NCI-H2227 treated with DMSO at 0.1 percent for 48 hours (cell line): ENCODE measurements around the gene KIF1B.
"Not testable (repeated sequence)": the region's sequence is repeated elsewhere in the genome, so short reads cannot be mapped to it uniquely, and the experiment has no call there.

ENCODE experiments used
- DNase-seq: peaks from one replicate; lab custom pipeline; 2025; lab: John Stamatoyannopoulos, UW

Gene KIF1B

DNA sequence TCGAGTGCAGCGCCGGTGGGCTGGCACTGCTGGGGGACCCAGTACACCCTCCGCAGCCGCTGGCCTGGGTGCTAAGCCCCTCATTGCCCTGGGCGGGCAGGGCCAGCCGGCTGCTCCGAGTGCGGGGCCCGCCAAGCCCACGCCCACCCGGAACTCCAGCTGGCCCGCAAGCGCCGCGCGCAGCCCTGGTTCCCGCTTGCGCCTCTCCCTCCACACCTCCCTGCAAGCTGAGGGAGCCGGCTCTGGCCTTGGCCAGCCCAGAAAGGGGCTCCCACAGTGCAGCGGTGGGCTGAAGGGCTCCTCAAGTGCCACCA is 216.1 kb downstream of the KIF1B start:
- not testable (repeated sequence) for DNase-seq

DNA sequence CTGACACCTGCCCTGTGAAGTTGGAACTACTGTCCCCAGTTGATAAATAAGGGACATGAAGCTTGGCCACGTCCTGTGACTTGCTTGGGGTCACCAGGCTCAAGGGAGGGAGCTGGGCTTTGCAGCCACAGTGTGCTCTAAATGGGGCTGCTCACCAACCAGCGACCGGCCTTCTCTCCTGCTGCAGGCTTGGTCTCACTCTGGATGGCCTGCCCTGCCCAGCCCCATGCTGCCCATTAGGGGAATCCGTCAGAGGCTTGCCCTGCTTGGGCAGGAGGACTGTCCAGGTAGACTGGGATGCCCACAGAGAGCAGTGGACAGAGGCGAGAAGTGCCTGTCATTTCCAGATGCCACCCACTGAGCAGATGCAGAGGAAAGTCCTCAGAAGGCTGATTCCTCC is 218.6 kb downstream of the KIF1B start:
- DNase-seq: no peak

DNA sequence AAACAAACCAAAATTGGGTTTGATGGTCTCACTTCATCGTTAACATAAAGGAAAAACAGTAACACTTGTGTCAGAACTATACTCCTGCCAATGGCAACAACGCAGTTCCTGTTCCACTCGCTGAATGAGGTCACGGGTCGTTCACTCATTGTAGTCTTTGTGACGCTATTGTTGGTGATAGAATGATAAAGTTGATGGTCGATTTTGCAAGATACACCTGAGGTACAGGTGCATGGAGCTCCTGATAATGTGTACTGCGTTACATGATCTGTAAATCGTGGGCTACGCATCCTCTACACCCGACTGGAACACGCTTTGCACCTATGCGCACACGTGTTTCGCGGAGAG is 219.5 kb downstream of the KIF1B start:
- no peak for DNase-seq

DNA sequence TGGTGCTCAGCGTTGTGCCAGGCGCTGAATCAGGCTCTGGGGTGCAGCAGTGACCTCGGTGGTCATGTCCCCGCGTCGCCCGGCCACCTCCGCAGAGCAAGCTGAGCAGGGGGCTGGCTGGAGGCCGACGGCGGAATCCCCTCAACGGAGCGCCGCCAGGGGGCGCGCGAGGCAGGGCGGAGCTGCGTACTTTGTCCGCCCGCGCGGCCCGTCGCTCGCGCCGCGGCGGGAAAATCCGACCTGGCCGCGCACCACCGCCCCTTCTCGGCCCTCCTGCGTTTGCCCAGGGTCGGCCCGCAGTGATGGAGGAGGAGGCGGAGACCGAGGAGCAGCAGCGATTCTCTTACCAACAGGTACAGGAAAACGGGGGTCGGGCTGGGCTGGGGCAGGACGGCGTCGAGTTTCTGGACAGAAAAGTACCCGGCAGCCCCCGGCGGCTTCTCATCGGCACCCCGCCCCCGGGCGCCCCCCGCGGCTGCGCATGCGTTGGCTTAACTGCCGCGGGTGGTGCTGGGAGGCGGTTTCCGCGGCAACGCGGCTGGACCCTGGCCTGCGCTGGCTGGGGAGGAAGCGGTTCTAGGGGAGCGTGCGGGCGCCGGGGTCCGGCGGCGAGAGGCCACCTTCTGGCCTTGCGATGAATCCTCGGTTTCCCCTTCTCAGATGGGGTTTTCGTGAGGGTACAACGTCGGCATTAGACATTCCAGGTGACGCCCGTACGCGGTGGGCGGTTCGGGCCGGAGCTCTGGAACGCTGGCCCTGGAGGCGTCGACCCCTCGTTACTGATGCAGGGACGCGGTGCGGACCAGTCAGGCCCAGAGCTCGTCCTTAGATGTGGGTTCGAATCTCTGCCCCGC is 220.1 kb downstream of the KIF1B start, which contains the start of gene CENPS:
TSS of gene CENPS (plus strand) at position 218 of the 854 bp plus-strand sequence. CDS start at position 303, 85 bp downstream.
- peak; percentile 94 for DNase-seq
